GM12891 (cell line): Measurements from ENCODE around the gene C4orf46.

ENCODE experiments used
- POLR2A ChIP-seq: IDR thresholded peaks from 2 replicates; pipeline ENCODE4 v1.6.1; 2011; ENCODE audit warnings: low read depth, low read length, control low read depth
- POLR2AphosphoS5 ChIP-seq: IDR thresholded peaks from 2 replicates; pipeline ENCODE4 v1.6.1; 2011; ENCODE audit warnings: low read depth, low read length, control low read depth
- SPI1 ChIP-seq: IDR thresholded peaks from 2 replicates; pipeline ENCODE4 v1.6.1; 2011; ENCODE audit warnings: low read depth, low read length, control low read depth

- TF ChIP-seq POLR2AphosphoS5, result no peak
- no peak for TF ChIP-seq POLR2A
- no peak for TF ChIP-seq SPI1
These were observed 50.0 kb downstream of the C4orf46 start for GRCh38 chr4:158621729-158622128.
